ENCODE measurements around the gene TMED4.

The TMED4 gene

DNA sequence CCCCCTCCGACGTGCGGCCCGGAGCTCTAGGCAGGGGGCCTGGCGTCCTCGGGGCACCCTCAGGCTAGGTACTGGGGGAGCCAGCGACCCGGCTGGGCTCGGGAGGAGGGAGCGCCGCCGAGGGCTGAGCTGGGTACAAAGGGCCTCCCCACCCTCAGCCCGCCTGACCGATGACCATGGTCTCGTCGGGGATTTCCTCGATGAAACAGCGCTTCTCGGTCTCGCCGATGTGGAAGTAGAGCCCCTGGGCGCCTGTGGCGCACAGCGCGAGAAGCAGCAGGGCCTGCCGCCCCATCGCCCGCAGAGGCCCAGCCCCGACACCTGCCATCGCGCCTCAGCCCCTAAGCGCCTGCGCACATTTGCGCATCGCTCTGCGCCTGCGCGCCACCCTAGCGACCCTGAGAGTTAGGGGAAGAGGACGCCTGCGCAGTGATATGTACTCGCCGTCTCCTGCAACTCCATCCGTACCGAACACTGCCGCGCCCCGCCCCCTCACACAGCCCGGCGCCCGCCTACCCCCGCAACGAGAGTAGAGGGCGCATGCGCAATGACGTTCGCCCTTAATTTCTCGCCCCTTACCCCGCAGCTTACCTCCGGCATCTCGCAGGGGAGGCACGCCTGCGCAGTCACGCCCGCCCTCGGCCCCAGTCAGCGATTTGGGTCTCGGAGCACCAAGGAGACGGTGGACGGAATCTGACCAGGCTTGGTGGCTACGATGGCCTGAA is at the start of gene TMED4:
TMED4 (minus strand) TSS at position 353 of the 725 bp plus-strand sequence; CDS start at position 328, 25 bp downstream.
- FAIRE-seq: peak; percentile 38

DNA sequence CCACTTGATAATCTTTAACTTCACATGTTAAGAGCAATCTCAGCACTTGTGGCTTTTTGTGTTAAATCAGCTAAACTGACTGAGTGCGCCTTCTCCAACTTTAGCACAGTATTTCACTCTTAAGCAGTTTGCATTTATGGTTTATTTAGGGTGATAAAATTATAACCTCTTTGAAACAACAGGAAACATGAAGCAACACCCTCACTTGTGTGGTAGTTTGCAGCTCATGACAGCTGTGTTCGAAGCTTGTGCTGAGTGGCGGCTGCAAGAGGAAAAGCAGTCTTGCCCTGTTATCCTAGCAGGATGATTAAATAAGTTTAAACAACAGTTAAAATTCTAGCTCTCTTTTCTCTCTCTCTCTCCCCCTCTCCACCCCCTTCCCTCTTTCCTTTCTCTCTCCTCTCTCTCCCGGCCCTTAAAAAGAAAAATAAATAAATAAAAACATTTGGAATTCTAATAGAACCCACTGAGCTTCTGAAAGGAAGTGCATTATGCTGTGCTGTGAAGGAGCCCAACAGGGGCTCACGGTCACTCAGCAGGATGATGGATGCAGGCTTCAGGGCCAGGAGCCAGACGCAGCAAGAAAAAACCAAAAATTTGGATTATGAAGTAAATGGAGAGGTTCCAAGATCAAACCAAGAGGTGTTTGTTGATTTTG is 49.6 kb upstream of the TMED4 start:
- FAIRE-seq: no peak

DNA sequence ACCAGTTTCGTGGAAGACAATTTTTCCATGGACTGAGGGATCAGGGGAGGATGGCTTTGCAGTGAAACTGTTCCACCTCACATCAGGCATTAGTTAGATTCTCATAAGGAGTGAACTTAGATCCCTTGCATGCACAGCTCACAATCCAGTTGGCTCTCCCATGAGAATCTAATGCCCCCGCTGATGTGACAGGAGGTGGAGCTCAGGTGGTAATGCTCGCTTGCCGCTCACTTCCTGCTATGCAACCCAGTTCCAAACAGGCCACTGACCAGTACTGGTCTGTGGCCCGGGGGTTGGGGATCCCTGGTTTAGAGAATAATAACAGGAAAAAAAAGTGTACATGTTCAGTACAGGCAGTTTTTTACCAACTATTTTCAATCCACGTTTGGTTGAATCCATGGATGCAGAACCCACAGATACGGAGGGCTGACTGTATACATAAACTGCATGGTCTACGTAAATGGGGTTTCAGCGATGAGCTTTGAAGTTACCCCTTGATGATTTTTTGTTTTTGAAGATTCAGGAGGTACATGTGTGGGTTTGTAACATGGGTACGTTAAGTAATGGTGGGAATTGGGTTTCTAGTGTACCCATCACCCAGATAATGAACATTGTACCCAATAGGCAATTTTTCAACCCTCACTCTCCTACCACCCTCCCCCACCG is 48.9 kb upstream of the TMED4 start:
- FAIRE-seq: no peak

DNA sequence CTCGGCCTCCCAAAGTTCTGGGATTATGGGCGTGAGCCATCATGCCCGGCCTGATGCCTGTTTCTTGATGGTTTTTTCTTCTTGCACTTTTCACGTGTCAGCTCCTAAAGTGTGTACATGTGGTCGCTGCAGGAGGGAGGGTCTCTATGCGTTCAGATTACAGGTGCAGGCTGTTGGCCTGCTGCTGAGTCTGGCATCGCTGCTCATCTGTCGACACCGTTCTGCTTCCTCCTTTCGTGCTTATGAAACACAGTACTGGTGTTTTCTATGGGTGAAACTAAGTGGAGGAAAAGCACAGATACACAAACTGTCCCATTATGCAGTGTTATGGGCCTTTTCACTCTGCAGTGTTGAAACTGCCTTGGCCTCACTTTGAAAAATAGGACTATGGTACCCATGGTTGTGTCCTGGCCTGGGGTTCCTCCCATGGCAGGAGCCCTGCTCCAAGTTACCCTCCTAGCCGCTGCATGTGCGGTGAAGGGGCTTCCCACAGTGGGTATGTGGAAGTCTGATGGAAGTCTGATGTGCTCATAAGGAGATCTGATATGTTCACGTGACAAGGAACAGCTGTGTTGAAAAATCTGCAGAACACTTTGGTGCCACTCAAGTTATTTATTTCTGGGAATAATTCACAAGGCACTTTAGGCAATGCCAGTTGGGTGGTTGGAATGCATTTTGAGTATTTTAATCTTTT is 47.9 kb upstream of the TMED4 start:
- no peak for FAIRE-seq

DNA sequence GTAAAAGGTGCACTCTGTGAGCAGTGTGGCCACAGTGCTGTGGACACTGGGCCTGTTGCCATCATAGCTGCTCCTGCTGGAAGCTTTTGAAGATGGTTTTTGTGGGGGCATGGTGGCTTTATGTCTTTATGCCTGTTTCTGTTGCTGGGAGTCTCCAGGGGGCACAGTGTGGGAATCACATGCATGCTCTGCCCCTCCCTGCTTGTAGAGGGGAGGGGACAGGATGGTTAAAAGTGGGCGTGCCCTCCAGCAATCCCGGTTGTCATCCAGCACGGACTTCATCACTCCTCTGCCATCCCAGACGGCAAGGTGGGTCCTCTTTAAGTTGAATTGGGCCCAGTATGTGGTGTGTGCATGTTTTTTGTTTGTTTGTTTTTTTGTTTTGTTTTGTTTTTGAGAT is 44.6 kb upstream of the TMED4 start:
- FAIRE-seq: no peak

DNA sequence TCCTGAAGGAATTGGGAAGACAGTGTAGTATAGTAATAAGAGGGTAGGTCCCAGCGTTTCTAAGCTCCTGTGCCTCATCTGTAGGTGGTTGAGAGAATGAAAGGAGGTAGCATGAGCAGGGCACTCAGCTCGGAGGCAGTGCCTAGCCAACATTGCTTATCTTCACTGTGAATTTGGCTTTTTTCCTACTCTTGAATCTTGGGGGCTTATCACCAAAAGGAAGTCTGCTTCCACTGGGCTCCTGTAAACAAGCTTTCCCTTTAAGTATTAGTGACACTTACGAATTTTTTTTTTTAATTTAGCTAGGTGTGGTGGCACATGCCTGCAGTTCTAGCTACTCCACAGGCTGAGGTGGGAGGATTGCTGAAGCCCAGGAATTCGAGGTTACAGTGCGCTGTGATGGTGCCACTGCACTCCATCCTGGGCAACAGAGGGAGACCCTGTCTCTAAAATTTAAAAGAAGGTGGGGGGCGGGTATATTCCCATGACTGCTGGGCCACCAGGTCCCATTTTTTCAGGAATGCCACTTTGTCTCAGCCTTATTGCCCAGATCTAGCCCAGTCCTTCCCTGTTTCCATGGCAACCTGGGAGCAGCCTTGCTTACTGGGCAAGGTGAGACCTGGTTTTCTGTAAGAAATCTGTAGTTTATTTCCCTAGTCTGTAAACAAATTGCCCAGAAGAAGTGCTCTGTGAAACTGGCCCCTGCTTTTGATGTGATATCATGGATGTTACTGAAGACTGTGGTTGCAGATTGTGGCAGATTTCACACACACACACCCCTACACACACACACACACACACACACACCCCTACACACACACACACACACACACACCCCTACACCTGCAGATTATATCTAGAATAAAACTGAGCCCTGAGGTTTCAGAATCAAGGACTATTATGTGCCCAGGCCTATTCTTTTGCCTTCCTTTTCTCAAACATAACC is 43.8 kb upstream of the TMED4 start:
- FAIRE-seq: no peak

DNA sequence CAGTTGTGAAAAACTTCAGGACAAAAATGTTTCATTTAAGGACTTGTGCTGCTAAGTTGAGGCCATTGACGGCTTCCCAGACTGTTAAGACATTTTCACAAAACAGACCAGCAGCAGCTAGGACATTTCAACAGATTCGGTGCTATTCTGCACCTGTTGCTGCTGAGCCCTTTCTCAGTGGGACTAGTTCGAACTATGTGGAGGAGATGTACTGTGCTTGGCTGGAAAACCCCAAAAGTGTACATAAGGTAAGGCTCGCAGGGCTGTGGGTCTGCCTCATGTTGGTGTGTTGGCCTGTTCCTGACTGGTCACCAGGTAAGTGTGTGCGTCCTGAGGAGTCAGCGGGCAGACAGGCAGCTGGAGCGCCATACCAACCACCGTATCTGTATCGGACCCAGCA is 42.3 kb upstream of the TMED4 start:
- FAIRE-seq: no peak

DNA sequence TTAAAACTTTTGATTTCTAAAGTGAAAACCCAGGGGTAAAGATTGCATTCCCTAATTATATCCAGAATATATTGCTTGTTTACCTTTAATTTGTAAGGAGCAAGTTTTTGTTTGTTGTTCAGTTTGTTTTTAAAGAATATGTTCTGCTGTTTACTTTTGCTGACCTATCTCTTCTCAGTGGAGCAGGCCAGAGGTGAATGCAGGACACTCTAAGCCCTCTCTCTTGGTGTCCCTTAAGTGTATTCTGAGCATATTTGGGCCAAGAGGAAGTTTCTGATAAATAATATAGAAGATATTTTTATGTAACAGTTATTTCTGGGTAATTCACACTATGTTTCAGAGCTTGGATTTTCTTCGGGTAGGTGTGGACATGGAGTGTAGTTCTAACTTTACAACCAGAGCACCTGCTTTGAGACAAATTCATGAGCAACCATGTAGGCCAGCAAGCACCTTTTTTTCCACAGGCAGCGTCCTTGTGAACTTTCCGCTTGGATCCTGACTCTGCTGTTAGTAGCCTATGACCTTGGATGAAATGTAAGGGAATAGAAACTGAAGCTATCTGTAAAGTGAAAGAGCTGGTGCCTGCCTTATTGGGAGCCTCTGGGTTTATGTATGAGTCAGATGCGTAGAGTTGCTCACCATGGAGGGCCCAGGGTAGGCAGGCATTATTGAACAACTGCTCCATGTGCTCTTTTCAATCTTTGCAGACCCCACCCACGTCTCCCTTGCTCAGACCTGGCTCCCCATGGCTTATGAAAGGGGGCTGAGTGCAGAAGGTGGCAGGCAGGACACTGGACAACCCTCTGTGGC is 40.5 kb upstream of the TMED4 start:
- no peak for FAIRE-seq

DNA sequence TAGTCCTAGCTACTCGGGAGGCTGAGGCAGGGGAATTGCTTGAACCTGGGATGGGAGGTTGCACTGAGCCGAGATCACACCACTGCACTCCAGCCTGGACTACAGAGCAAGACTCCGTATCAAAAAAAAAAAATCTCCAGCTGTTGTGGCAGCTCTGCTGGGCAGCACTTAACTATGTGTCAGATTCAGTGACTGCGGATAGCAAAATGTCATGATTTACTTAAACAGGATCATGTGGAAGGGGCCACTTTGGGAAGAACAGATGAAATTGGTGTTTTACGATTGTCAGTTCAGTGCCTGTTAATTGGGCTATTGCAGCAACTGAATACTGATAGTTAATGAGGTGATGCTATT is 39.7 kb upstream of the TMED4 start:
- FAIRE-seq: no peak

DNA sequence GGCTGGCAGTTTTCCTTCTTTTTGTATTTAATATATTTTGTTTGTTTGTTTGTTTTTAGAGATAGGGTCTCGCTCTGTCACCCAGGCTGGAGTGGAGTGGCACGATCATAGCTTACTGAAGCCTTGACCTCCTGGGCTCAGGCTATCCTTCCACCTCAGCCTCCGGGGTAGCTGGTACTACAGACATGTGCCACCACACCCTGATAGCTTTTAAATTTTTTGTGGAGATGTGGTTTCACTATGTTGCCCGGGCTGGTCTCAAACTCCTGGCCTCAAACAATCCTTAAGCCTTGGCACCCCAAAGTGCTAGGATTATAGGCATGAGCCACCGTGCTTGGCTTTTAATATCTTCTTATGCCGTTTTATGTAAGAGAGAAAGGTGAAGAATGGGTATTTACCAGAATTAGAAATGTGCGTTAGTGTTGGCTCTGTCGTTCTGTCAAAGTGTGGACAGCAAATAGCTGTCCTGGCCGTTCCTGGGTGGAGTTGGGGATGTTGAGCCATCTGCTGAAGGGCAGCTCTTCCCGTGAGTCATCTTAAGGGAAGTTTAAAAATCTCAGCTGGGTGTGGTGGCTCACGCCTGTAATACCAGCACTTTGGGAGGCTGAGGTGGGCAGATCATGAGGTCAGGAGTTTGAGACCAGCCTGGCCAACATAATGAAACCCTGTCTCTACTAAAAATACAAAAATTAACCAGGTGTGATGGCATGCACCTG is 39.2 kb upstream of the TMED4 start:
- no peak for FAIRE-seq

DNA sequence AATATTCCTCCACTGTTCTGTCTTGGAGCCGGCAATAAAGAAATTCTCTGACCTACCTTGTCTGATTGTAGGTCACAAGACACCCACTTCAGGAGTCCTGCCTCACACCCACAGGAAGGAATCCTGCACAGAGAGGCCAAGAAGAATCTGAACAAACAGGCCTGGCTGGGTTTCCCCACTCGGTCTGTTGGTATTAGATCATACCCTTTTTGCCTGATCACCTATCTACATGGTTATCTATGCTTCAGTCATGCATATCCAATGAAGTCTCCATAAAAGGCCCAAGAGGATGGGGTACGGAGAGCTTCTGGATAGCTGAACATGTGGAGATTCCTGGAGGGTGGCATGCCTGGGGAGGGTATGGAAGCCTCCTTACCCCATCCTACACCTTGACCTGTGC is 36.7 kb upstream of the TMED4 start:
- FAIRE-seq: no peak

DNA sequence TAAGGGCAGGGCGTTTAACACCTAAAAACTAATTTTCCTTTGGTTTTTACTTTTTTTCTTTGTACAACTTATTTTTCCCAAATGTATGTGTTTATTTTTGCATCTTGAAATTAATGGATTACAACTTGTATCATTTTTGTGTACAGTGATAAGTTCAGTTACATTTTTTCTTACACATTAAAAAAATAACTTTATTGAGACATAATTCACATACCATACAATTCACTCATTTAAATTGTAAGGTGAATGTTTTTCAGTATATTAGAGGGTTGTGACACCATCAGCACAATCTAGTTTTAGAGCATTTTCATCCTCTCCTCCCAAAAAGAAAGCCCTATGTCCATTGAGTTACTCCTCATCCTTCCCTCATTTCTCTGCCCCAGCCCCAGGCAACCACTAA is 36.0 kb upstream of the TMED4 start:
- no peak for FAIRE-seq

DNA sequence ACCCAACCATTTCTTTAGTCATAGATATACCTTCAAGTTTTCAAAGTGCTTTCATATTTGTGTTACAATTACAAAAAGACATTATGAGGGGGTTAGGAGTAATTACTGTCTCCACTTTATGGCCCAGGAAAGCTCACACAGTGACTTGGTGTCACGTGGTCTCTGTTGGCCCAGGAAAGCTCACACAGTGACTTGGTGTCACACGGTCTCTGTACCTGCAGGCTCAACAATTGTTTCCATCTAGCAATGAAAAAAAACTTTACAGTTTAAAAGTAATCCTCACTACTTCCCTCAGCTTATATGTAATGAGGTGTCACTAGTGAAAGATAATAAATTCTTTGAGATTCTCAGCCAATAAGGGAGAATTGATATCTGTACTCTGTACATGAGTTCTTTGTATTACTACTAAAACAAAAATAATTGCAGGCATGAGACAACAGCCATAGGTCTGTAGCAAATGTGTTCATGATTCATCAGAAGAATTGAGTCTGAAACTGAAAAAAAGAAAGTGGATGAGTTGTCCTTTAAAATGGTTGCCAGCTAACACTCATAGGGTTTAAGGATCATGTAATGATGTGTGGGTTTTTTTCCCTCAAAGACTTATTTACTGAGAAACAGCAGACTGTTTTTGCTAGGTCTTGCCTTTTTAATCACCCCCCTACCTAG is 35.3 kb upstream of the TMED4 start:
- no peak for FAIRE-seq

DNA sequence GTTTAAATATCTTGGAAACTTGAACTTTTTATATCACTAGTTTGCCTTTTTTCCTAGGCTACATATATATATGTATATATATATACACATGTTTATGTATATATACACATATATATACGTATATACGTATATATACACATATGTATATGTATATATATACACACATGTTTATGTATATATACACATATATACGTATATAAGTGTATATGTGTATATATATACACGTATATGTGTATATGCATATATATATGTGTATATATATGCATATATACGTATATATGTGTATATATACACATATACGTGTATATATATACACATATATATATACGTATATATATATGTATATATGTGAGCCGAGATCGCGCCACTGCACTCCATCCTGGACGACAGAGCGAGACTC is 34.5 kb upstream of the TMED4 start:
- FAIRE-seq: no peak

DNA sequence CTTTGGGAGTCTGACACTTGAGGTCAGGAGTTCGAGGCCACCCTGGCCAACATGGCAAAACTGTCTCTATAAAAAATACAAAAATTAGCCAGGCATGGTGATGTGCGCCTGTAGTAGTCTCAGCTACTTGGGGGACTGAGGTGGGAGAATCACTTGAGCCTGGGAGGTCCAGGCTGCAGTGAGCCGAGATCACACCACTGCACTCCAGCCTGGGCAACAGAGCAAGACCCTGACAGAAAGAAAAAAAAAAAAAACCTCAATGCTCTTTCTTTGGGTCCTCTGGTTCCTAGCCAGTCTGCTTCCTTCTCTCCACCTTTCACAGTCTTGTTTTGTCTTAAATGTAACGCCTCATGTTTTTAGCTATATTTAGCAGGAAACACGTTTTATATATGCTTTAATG is 33.8 kb upstream of the TMED4 start:
- FAIRE-seq: no peak

DNA sequence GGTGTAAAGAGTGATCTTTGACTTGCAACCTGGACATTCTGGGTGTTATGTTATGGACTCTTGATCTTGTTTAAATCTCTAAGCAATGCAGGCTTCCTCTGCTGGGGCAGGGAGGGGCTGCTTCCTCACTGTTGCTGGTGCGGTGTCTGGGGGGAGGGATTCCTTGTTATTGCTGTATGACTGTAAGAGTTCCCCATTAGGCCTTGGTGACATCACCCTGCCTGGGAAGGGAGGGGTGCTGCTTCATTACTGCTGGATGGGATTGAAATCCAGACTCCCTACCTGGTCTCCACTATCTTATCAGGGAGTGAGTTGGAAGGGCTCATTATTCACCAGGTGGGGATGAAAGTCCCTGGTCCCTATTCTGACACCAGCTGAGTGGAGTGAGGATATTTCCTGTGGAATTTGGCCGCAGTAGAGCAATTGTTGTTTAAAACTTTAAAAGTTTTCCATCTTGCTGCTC is 33.1 kb upstream of the TMED4 start:
- FAIRE-seq: no peak

DNA sequence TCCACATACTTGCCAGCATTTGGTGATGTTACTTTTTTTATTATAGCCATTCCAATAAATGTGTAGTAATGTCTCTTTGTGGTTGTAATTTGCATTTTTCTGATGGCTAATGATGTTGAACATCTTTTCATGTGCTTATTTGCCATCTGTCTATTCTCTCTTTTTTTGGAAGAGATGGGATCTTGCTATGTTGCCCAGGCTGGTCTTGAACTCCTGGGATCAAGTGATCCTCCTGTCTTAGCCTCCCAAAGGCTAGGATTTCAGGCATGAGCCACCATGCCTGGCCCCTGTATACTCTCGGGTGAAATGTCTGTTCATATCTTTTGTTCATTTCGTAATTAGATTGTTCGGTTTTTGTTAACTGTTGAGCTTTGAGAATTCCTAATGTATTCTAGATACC is 27.8 kb upstream of the TMED4 start:
- no peak for FAIRE-seq

DNA sequence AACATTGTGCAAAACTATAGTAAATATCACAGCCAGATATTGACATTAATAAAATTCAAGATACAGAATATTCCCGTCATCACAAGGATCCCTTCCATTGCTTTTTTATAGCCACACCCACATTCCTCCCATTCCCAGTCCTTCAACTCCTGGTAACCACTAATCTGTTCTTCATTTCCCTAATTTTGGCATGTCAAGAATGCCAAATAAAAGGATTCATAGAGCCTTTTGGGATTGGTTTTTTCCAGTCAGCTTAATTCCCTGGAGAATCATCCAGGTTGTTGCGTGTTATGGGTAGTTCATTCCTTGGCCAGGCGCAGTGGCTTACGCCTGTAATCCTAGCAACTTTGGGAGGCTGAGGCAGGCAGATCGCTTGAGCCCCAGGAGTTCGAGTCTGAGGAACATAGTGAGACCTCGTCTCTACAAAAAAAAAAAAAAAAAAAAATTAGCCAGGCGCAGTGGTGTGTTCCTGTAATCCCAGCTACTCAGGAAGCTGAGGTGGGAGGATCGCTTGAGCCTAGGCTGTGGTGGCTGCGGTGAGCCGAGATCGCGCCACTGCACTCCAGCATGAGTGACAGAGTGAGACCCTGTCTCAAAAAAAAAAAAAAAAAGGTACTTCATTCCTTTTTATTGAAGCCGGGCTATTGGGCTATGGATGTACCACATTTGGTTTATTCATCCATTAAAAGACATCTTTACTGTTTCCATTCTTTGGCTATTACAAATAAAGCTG is 27.1 kb upstream of the TMED4 start:
- no peak for FAIRE-seq

Data from TTC549 (cell line).